ENCODE data around the gene NUP214. TPM values are rescaled to one million over a fixed set of nuclear protein-coding genes. Genes with fewer than 3 reads are reported as not detected.

The NUP214 gene
- total RNA-seq, 1 experiment from 2014 or later = 52.3 TPM

DNA sequence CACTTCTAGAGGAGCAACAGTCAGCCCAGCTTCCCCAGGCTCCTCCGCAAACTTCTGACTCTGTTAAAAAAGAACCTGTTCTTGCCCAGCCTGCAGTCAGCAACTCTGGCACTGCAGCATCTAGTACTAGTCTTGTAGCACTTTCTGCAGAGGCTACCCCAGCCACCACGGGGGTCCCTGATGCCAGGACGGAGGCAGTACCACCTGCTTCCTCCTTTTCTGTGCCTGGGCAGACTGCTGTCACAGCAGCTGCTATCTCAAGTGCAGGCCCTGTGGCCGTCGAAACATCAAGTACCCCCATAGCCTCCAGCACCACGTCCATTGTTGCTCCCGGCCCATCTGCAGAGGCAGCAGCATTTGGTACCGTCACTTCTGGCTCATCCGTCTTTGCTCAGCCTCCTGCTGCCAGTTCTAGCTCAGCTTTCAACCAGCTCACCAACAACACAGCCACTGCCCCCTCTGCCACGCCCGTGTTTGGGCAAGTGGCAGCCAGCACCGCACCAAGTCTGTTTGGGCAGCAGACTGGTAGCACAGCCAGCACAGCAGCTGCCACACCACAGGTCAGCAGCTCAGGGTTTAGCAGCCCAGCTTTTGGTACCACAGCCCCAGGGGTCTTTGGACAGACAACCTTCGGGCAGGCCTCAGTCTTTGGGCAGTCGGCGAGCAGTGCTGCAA, 72.8 kb downstream of the NUP214 start:
- POLR2A ChIA-PET = no interaction called here
- H3K4me3 Mint-ChIP-seq (ENCODE audit: unreplicated experiment) = no peak overlapping the region

GRCh38 chr9:131201856-131202255, 76.5 kb downstream of the NUP214 start:
- H3K27ac Mint-ChIP-seq (ENCODE audit: unreplicated experiment) = no peak overlapping the region
- H3K36me3 Mint-ChIP-seq (ENCODE audit: insufficient read depth, unreplicated experiment) = peaks cover 68% of the 10 kb centered on the region
- no peaks in the 10 kb centered on the region for H3K9me3 Mint-ChIP-seq (ENCODE audit: unreplicated experiment)
- no peaks in the 10 kb centered on the region for H3K4me1 Mint-ChIP-seq (ENCODE audit: low read depth, unreplicated experiment)
- ChIA-PET CTCF (no interaction called here), POLR2A (no interaction called here)
- Histone ChIP-seq H3K4me1 (no peaks in the 10 kb centered on the region), H3K9me3 (no peaks in the 10 kb centered on the region), H3K36me3 (ENCODE audit: control insufficient read depth, insufficient read depth, low read length) (peaks cover 8% of the 10 kb centered on the region), H3K4me3 (ENCODE audit: low read depth, low read length) (no peak overlapping the region), H3K27me3 (replicated peaks; ENCODE audit: control insufficient read depth, insufficient read depth, low read length) (no peaks in the 10 kb centered on the region)
- no TSS peak for BruUV-seq (replicated peaks)
- no peak for DNase-seq
- H3K4me3 Mint-ChIP-seq (ENCODE audit: unreplicated experiment) = no peak overlapping the region
- TF ChIP-seq, protein P1, sequence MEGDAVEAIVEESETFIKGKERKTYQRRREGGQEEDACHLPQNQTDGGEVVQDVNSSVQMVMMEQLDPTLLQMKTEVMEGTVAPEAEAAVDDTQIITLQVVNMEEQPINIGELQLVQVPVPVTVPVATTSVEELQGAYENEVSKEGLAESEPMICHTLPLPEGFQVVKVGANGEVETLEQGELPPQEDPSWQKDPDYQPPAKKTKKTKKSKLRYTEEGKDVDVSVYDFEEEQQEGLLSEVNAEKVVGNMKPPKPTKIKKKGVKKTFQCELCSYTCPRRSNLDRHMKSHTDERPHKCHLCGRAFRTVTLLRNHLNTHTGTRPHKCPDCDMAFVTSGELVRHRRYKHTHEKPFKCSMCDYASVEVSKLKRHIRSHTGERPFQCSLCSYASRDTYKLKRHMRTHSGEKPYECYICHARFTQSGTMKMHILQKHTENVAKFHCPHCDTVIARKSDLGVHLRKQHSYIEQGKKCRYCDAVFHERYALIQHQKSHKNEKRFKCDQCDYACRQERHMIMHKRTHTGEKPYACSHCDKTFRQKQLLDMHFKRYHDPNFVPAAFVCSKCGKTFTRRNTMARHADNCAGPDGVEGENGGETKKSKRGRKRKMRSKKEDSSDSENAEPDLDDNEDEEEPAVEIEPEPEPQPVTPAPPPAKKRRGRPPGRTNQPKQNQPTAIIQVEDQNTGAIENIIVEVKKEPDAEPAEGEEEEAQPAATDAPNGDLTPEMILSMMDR (IDR thresholded peaks at IDR 0.05; ENCODE audit: insufficient read depth in 1 of 2, low read depth in 1 of 2, low read length in 1 of 2, severe bottlenecking in 1 of 2, unreplicated experiment in 1 of 2) = no peak
- intact Hi-C loops (cut with micrococcal nuclease; ENCODE audit: unreplicated experiment) = no loop called here
- no peaks in the 10 kb centered on the region for H3K27me3 Mint-ChIP-seq (ENCODE audit: insufficient read depth, unreplicated experiment)

More for the DNA sequence above, 72.8 kb downstream of the NUP214 start:
- intact Hi-C loops (cut with micrococcal nuclease; ENCODE audit: unreplicated experiment) = no loop called here
- no TSS peak for BruUV-seq (replicated peaks)
- Mint-ChIP-seq H3K4me1 (ENCODE audit: low read depth, unreplicated experiment) (no peaks in the 10 kb centered on the region), H3K9me3 (ENCODE audit: unreplicated experiment) (no peaks in the 10 kb centered on the region), H3K27ac (ENCODE audit: unreplicated experiment) (no peak overlapping the region), H3K27me3 (ENCODE audit: insufficient read depth, unreplicated experiment) (no peaks in the 10 kb centered on the region), H3K36me3 (ENCODE audit: insufficient read depth, unreplicated experiment) (peaks cover 77% of the 10 kb centered on the region)
- Histone ChIP-seq H3K27me3 (replicated peaks; ENCODE audit: control insufficient read depth, insufficient read depth, low read length) (no peaks in the 10 kb centered on the region), H3K9me3 (no peaks in the 10 kb centered on the region), H3K4me3 (ENCODE audit: low read depth, low read length) (no peak overlapping the region), H3K36me3 (ENCODE audit: control insufficient read depth, insufficient read depth, low read length) (peaks cover 5% of the 10 kb centered on the region), H3K4me1 (no peaks in the 10 kb centered on the region)
- DNase-seq = no peak
- TF ChIP-seq, protein P1 (IDR thresholded peaks at IDR 0.05; ENCODE audit: insufficient read depth in 1 of 2, low read depth in 1 of 2, low read length in 1 of 2, severe bottlenecking in 1 of 2, unreplicated experiment in 1 of 2) = no peak
- CTCF ChIA-PET = interaction anchor here (0.8 kb wide), 1 partner anchor 138 kb away, joined by 3 read pairs; no protein-coding TSS in a partner anchor

DNA sequence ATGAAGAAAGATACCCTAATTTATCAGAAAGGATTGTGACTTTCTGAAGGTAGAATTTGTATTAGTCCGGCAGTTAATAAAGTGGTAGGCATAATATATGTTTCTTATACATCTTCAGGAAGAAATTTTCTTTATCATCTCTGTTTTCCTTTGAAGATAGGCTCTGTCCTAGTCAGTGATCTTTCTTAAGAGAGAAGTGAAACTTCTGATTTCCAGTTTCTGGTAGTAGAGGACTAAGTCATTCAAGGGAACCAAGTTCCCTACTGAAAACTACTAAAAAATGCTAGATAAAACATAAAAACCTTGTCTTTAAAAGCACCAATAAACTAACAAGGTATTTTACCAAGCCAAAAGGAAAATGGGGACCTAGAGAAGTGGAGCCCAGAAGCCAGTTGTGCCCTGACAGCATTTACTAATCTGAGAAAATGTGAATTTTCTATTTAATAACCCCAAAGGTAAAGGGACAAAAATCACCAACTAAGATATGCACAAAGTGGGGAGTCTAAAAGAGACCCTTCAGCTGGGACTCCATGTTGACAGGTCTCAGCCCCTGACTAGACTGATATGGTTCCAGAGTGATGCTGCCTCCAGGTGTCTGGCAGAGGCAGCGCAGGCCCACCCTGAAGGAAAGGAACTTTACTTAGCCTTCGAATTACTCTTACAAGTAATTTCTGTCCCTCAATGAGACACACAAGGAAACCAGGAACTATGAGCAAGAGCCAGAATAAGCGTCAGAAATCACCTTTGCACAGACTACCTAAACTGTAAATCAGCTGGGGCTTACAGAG, 78.2 kb downstream of the NUP214 start:
- Histone ChIP-seq H3K9me3 (no peaks in the 10 kb centered on the region), H3K36me3 (ENCODE audit: control insufficient read depth, insufficient read depth, low read length) (peaks cover 6% of the 10 kb centered on the region), H3K4me3 (ENCODE audit: low read depth, low read length) (no peak overlapping the region), H3K27me3 (replicated peaks; ENCODE audit: control insufficient read depth, insufficient read depth, low read length) (no peaks in the 10 kb centered on the region), H3K4me1 (no peaks in the 10 kb centered on the region)
- POLR2A ChIA-PET = no interaction called here
- peak in 1 of 2 experiments; percentile 19 for DNase-seq
- TF ChIP-seq, protein P1 (IDR thresholded peaks at IDR 0.05; ENCODE audit: insufficient read depth in 1 of 2, low read depth in 1 of 2, low read length in 1 of 2, severe bottlenecking in 1 of 2, unreplicated experiment in 1 of 2) = peak; percentile 20 to 26
- intact Hi-C loops (cut with micrococcal nuclease; ENCODE audit: unreplicated experiment) = no loop called here
- peaks cover 67% of the 10 kb centered on the region for H3K36me3 Mint-ChIP-seq (ENCODE audit: insufficient read depth, unreplicated experiment)
- H3K4me1 Mint-ChIP-seq (ENCODE audit: low read depth, unreplicated experiment) = no peaks in the 10 kb centered on the region
- BruUV-seq (replicated peaks) = no TSS peak
- no peak overlapping the region for H3K27ac Mint-ChIP-seq (ENCODE audit: unreplicated experiment)
- H3K4me3 Mint-ChIP-seq (ENCODE audit: unreplicated experiment) = no peak overlapping the region
- H3K27me3 Mint-ChIP-seq (ENCODE audit: insufficient read depth, unreplicated experiment) = no peaks in the 10 kb centered on the region
- no peaks in the 10 kb centered on the region for H3K9me3 Mint-ChIP-seq (ENCODE audit: unreplicated experiment)
- CTCF ChIA-PET = interaction anchor here (0.6 kb wide), 1 partner anchor 25 kb away, joined by 3 read pairs; no protein-coding TSS in a partner anchor
